Activated T-helper 2 cell treated with anti-CD3 and anti-CD28 coated beads, Interferon-gamma antibody, Interleukin-2, Interleukin-4, amounts not matched to agents 10 μg/mL and 5 μg/mL and 100 μg/mL, durations not matched to agents 14 hours and 24 hours and 36 hours (primary cell): Measurements from ENCODE around the gene FILIP1. TPM values are rescaled to one million over a fixed set of nuclear protein-coding genes. Genes with fewer than 3 reads are reported as not detected.

ENCODE experiments used
- DNase-seq: peaks from one replicate; pipeline ENCODE4 v3.0.0; 2021; ENCODE audit warnings: low spot score
- H3K27ac Mint-ChIP-seq: one replicate; pipeline ENCODE4 v1.8.0; 2021; ENCODE audit warnings: mixed read lengths
- H3K27me3 Mint-ChIP-seq: one replicate; pipeline ENCODE4 v1.8.0; 2021; ENCODE audit warnings: low read depth, mixed read lengths
- H3K36me3 Mint-ChIP-seq: one replicate; pipeline ENCODE4 v1.8.0; 2021; ENCODE audit warnings: low read depth, mixed read lengths
- H3K4me1 Mint-ChIP-seq: one replicate; pipeline ENCODE4 v1.8.0; 2021; ENCODE audit warnings: low read depth, mixed read lengths
- H3K4me3 Mint-ChIP-seq: one replicate; pipeline ENCODE4 v1.8.0; 2021; ENCODE audit warnings: low read depth, mild to moderate bottlenecking, moderate library complexity, mixed read lengths
- H3K9me3 Mint-ChIP-seq: one replicate; pipeline ENCODE4 v1.8.0; 2021; ENCODE audit warnings: mixed read lengths
- intact Hi-C: fragments of 100-400 bp; cut with micrococcal nuclease; formaldehyde crosslinking; loops from one replicate; pipeline ENCODE4 v1.15.1; 2023
- total RNA-seq: library from RNA; stranded (reverse); gene quantifications from 2 replicates; pipeline ENCODE4 v1.2.3, GENCODE V29; 2022

Gene FILIP1
- total RNA-seq, 1 donor from 2014 or later: not detected

- no peaks in the 10 kb centered on the region for H3K36me3 Mint-ChIP-seq
- no peak overlapping the region for H3K4me3 Mint-ChIP-seq
- no peaks in the 10 kb centered on the region for H3K9me3 Mint-ChIP-seq
- intact Hi-C loops: no loop called here
- no peaks in the 10 kb centered on the region for H3K4me1 Mint-ChIP-seq
- H3K27ac Mint-ChIP-seq: no peak overlapping the region
- H3K27me3 Mint-ChIP-seq: peaks cover 11% of the 10 kb centered on the region
- no peak for DNase-seq
Observed at GRCh38 chr6:75318900-75319299, 174.7 kb downstream of the FILIP1 start.

GRCh38 chr6:75317503-75318206 lies 175.9 kb downstream of the FILIP1 start:
- Mint-ChIP-seq H3K36me3 (no peaks in the 10 kb centered on the region), H3K27ac (no peak overlapping the region), H3K27me3 (peaks cover 14% of the 10 kb centered on the region), H3K4me3 (no peak overlapping the region), H3K9me3 (no peaks in the 10 kb centered on the region), H3K4me1 (no peaks in the 10 kb centered on the region)
- intact Hi-C loops: no loop called here
- no peak for DNase-seq

- no peak overlapping the region for H3K27ac Mint-ChIP-seq
- DNase-seq: no peak
- no peaks in the 10 kb centered on the region for H3K9me3 Mint-ChIP-seq
- intact Hi-C loops: no loop called here
- H3K27me3 Mint-ChIP-seq: peaks cover 14% of the 10 kb centered on the region
- H3K4me1 Mint-ChIP-seq: no peaks in the 10 kb centered on the region
- H3K36me3 Mint-ChIP-seq: no peaks in the 10 kb centered on the region
- no peak overlapping the region for H3K4me3 Mint-ChIP-seq
Observed at GRCh38 chr6:75315978-75316377, 177.6 kb downstream of the FILIP1 start.

- intact Hi-C loops: no loop called here
- Mint-ChIP-seq H3K4me3 (no peak overlapping the region), H3K9me3 (no peaks in the 10 kb centered on the region), H3K27ac (no peak overlapping the region), H3K36me3 (no peaks in the 10 kb centered on the region), H3K27me3 (peaks cover 8% of the 10 kb centered on the region), H3K4me1 (peaks cover 5% of the 10 kb centered on the region)
- no peak for DNase-seq
Observed at GRCh38 chr6:75308250-75308988, 185.2 kb downstream of the FILIP1 start.

- H3K27me3 Mint-ChIP-seq: peaks cover 8% of the 10 kb centered on the region
- no peaks in the 10 kb centered on the region for H3K9me3 Mint-ChIP-seq
- intact Hi-C loops: no loop called here
- H3K4me1 Mint-ChIP-seq: peaks cover 5% of the 10 kb centered on the region
- DNase-seq: no peak
- no peak overlapping the region for H3K27ac Mint-ChIP-seq
- no peaks in the 10 kb centered on the region for H3K36me3 Mint-ChIP-seq
- no peak overlapping the region for H3K4me3 Mint-ChIP-seq
Observed at GRCh38 chr6:75307364-75308004, 186.1 kb downstream of the FILIP1 start.

GRCh38 chr6:75306064-75306463 lies 187.5 kb downstream of the FILIP1 start:
- Mint-ChIP-seq H3K4me1 (peaks cover 5% of the 10 kb centered on the region), H3K4me3 (no peak overlapping the region), H3K27me3 (peaks cover 8% of the 10 kb centered on the region), H3K9me3 (no peaks in the 10 kb centered on the region), H3K27ac (no peak overlapping the region), H3K36me3 (no peaks in the 10 kb centered on the region)
- intact Hi-C loops: no loop called here
- no peak for DNase-seq

- no peaks in the 10 kb centered on the region for H3K36me3 Mint-ChIP-seq
- no peak overlapping the region for H3K27ac Mint-ChIP-seq
- intact Hi-C loops: no loop called here
- H3K27me3 Mint-ChIP-seq: peaks cover 8% of the 10 kb centered on the region
- DNase-seq: no peak
- peaks cover 5% of the 10 kb centered on the region for H3K4me1 Mint-ChIP-seq
- H3K4me3 Mint-ChIP-seq: no peak overlapping the region
- no peaks in the 10 kb centered on the region for H3K9me3 Mint-ChIP-seq
Observed at GRCh38 chr6:75305573-75305972, 188.0 kb downstream of the FILIP1 start.

GRCh38 chr6:75302280-75302679 lies 191.3 kb downstream of the FILIP1 start:
- peaks cover 5% of the 10 kb centered on the region for H3K4me1 Mint-ChIP-seq
- no peak for DNase-seq
- H3K36me3 Mint-ChIP-seq: no peaks in the 10 kb centered on the region
- peaks cover 7% of the 10 kb centered on the region for H3K27me3 Mint-ChIP-seq
- H3K4me3 Mint-ChIP-seq: no peak overlapping the region
- H3K27ac Mint-ChIP-seq: no peak overlapping the region
- H3K9me3 Mint-ChIP-seq: no peaks in the 10 kb centered on the region
- intact Hi-C loops: no loop called here

- Mint-ChIP-seq H3K4me3 (no peak overlapping the region), H3K9me3 (no peaks in the 10 kb centered on the region), H3K36me3 (no peaks in the 10 kb centered on the region), H3K4me1 (peaks cover 5% of the 10 kb centered on the region), H3K27me3 (peaks cover 7% of the 10 kb centered on the region), H3K27ac (no peak overlapping the region)
- intact Hi-C loops: no loop called here
- DNase-seq: no peak
Observed at GRCh38 chr6:75301537-75301936, 192.1 kb downstream of the FILIP1 start.

GRCh38 chr6:75301088-75301487 lies 192.5 kb downstream of the FILIP1 start:
- no peak for DNase-seq
- Mint-ChIP-seq H3K9me3 (no peaks in the 10 kb centered on the region), H3K27me3 (peaks cover 7% of the 10 kb centered on the region), H3K4me3 (no peak overlapping the region), H3K4me1 (peaks cover 3% of the 10 kb centered on the region), H3K27ac (no peak overlapping the region), H3K36me3 (no peaks in the 10 kb centered on the region)
- intact Hi-C loops: no loop called here

GRCh38 chr6:75300531-75300855 lies 193.1 kb downstream of the FILIP1 start:
- Mint-ChIP-seq H3K27ac (no peak overlapping the region), H3K36me3 (no peaks in the 10 kb centered on the region), H3K4me3 (no peak overlapping the region), H3K4me1 (no peaks in the 10 kb centered on the region), H3K27me3 (peaks cover 7% of the 10 kb centered on the region), H3K9me3 (no peaks in the 10 kb centered on the region)
- intact Hi-C loops: no loop called here
- DNase-seq: no peak

- H3K4me3 Mint-ChIP-seq: no peak overlapping the region
- H3K9me3 Mint-ChIP-seq: no peaks in the 10 kb centered on the region
- DNase-seq: no peak
- intact Hi-C loops: no loop called here
- H3K4me1 Mint-ChIP-seq: no peaks in the 10 kb centered on the region
- no peak overlapping the region for H3K27ac Mint-ChIP-seq
- H3K27me3 Mint-ChIP-seq: peaks cover 5% of the 10 kb centered on the region
- H3K36me3 Mint-ChIP-seq: no peaks in the 10 kb centered on the region
Observed at GRCh38 chr6:75299801-75300530, 193.6 kb downstream of the FILIP1 start.
